K562 (cell line): Measurements from ENCODE around the gene ANO2. TPM values are rescaled to one million over a fixed set of nuclear protein-coding genes. Genes with fewer than 3 reads are reported as not detected.

Source experiments
- ATAC-seq: fragments of 200-7000 bp; cut with Tn5 transposase; 3 replicates; pipeline ENCODE4 v1.9.1; 2020; ENCODE audit warnings: moderate library complexity
- BruUV-seq: library from RNA; stranded (reverse); fragments of 400-500 nt; replicated peaks from 2 replicates; lab custom pipeline; 2021; lab: Mats Ljungman, UMichigan
- CTCF ChIA-PET: fragments of 300-600 bp; formaldehyde crosslinking; extraction: SDS; loops from one replicate; lab custom pipeline; 2021; ENCODE audit warnings: low intra/inter-chr PET ratio; lab: Yijun Ruan, JAX
- POLR2A ChIA-PET: fragments of 300-600, 350-650 bp; sonication (Branson Sonifier 250); formaldehyde crosslinking; extraction: SDS; loops from one replicate; lab custom pipeline; 2021; ENCODE audit warnings: antibody characterized with exemption, inconsistent platforms; lab: Yijun Ruan, JAX
- DNase-seq, 4 experiments: peaks; one replicate each; pipeline versions ENCODE4 v3.0.0 to v3.0.0-alpha.2; 2011 to 2018; ENCODE audit warnings: low spot score in 3 of 4, mixed read lengths in 3 of 4; ENCODE audit errors: extremely low read depth in 1 of 4
- FAIRE-seq: peaks from 2 replicates; lab custom pipeline; 2011; peaks lifted over from hg19 to GRCh38; lab: Jason Lieb, UNC
- H2AFZ ChIP-seq: 2 replicates; pipeline ENCODE4 v1.6.0; 2011; ENCODE audit warnings: low read depth, low read length, control low read depth, inconsistent platforms
- H3K27ac ChIP-seq: fragments of 200-600 bp; 3 replicates; pipeline ENCODE4 v1.8.0; 2011; ENCODE audit warnings: low read depth, mild to moderate bottlenecking, control low read depth, inconsistent platforms, low read length, moderate library complexity, mixed read lengths; ENCODE audit errors: extremely low read depth
- H3K27me3 ChIP-seq, 2 experiments: fragments of 300-600 bp in 1 of 2; 2 replicates in 1 of 2; 3 replicates in 1 of 2; pipeline versions ENCODE4 v1.6.0 to v1.8.0; 2011; ENCODE audit warnings: inconsistent platforms in 2 of 2, low read length in 2 of 2, mild to moderate bottlenecking in 1 of 2, mixed read lengths in 1 of 2, moderate library complexity in 1 of 2; ENCODE audit not compliant: control insufficient read depth in 2 of 2, insufficient read depth in 2 of 2
- H3K36me3 ChIP-seq: fragments of 300-600 bp; 3 replicates; pipeline ENCODE4 v1.8.0; 2011; ENCODE audit warnings: mild to moderate bottlenecking, low read length, inconsistent platforms; ENCODE audit not compliant: control insufficient read depth, insufficient read depth
- H3K4me1 ChIP-seq, 2 experiments: fragments of 200-600 bp in 1 of 2; replicated peaks in 1 of 2; 2 replicates in 1 of 2; 3 replicates in 1 of 2; pipeline versions ENCODE4 v1.5.1 to v1.8.0; 2011; ENCODE audit warnings: inconsistent platforms in 2 of 2, low read length in 2 of 2, mild to moderate bottlenecking in 1 of 2, mixed read lengths in 1 of 2, moderate library complexity in 1 of 2; ENCODE audit not compliant: control insufficient read depth in 2 of 2, insufficient read depth in 2 of 2
- H3K4me2 ChIP-seq: 2 replicates; pipeline ENCODE4 v1.6.1; 2011; ENCODE audit warnings: low read length, control low read depth, inconsistent platforms, mixed read lengths; ENCODE audit not compliant: insufficient read depth
- H3K4me3 ChIP-seq: fragments of 200-600 bp; sonication (generic), shearing (Covaris generic); 2 replicates; pipeline ENCODE4 v1.5.1; 2016; ENCODE audit warnings: control low read depth, inconsistent platforms
- H3K79me2 ChIP-seq: fragments of 200-600 bp; 3 replicates; pipeline ENCODE4 v1.8.0; 2011; ENCODE audit warnings: low read length, inconsistent platforms; ENCODE audit not compliant: control insufficient read depth, insufficient read depth
- H3K9ac ChIP-seq, 2 experiments: 2 replicates each; pipeline versions ENCODE4 v1.6.0 to v1.6.1; 2011; ENCODE audit warnings: low read depth in 2 of 2, low read length in 2 of 2, control low read depth in 1 of 2, inconsistent platforms in 1 of 2, mild to moderate bottlenecking in 1 of 2, mixed read lengths in 1 of 2; ENCODE audit not compliant: insufficient read depth in 1 of 2
- H3K9me1 ChIP-seq: one replicate; pipeline ENCODE4 v1.6.0; 2011; ENCODE audit warnings: inconsistent platforms, mild to moderate bottlenecking, low read length, moderate library complexity; ENCODE audit not compliant: control insufficient read depth, insufficient read depth
- H3K9me3 ChIP-seq: replicated peaks from 2 replicates; pipeline ENCODE4 v1.5.1; 2011; ENCODE audit warnings: low read depth, low read length, inconsistent platforms; ENCODE audit not compliant: control insufficient read depth, insufficient read depth
- H4K20me1 ChIP-seq: replicated peaks from 2 replicates; pipeline ENCODE4 v1.6.1; 2011; ENCODE audit warnings: low read length, inconsistent platforms, mixed read lengths; ENCODE audit not compliant: control insufficient read depth, insufficient read depth
- CBX8 ChIP-seq: fragments of 200-600 bp; sonication (generic); IDR thresholded peaks from 2 replicates; pipeline ENCODE4 v1.6.1; 2012; ENCODE audit warnings: borderline replicate concordance, mixed run types, low read depth, mild to moderate bottlenecking, moderate library complexity, mixed read lengths, low read length, control low read depth, inconsistent platforms; ENCODE audit not compliant: poor library complexity, severe bottlenecking; ENCODE audit errors: extremely low read depth
- ELF4 ChIP-seq: fragments of 450-650 bp; formaldehyde crosslinking; IDR thresholded peaks from 2 replicates; pipeline ENCODE4 v1.4.0; 2022; ENCODE audit warnings: missing genetic modification characterization
- GABPB2 ChIP-seq: fragments of 250-450 bp; sonication (Bioruptor Pico); conservative IDR thresholded peaks from 2 replicates; pipeline ENCODE4 v1.5.1; 2021; ENCODE audit warnings: mild to moderate bottlenecking
- HOXB6 ChIP-seq: fragments of 250-450 bp; sonication (Bioruptor Pico); IDR thresholded peaks from 2 replicates; pipeline ENCODE4 v1.5.1; 2022; ENCODE audit warnings: mild to moderate bottlenecking, borderline replicate concordance
- RBM22 ChIP-seq: fragments of 200-400 bp; formaldehyde crosslinking; IDR thresholded peaks from 2 replicates; pipeline ENCODE4 v1.6.1; 2018; ENCODE audit warnings: low read length, low read depth; ENCODE audit not compliant: poor library complexity, severe bottlenecking
- ZNF764 ChIP-seq: fragments of 250-450 bp; sonication (Bioruptor Pico); IDR thresholded peaks from 2 replicates; pipeline ENCODE4 v1.4.0; 2020; ENCODE audit warnings: low read depth, mild to moderate bottlenecking, moderate library complexity
- WGBS: fragments of 100-300 bp; shearing (Covaris generic); methylation state at CpG from one replicate; pipeline ENCODE4 v1.1.6; 2016; ENCODE audit warnings: low coverage, mixed read lengths; ENCODE audit not compliant: insufficient coverage; ENCODE audit errors: missing lambda C conversion rate; 5-methylcytosine and 5-hydroxymethylcytosine counted together
- in situ Hi-C: fragments of 300-500 bp; cut with MboI; formaldehyde crosslinking; loops from 4 replicates; pipeline ENCODE4 v1.15.0; 2018; ENCODE audit warnings: inconsistent platforms, mixed read lengths
- intact Hi-C: fragments of 100-400 bp; cut with micrococcal nuclease; formaldehyde crosslinking; loops from 2 replicates; pipeline ENCODE4 v1.14.2; 2022
- polyA plus RNA-seq, 8 experiments: library from polyadenylated mRNA; depleted of rRNA in 4 of 8; stranded (reverse) in 5 of 8; unstranded in 3 of 8; fragments of >200 nt; fragmentation: Nextera tagmentation in 2 of 8; fragmentation: Illumina TruSeq in 1 of 8; extraction: Ambion mirVana in 2 of 8; extraction: Trizol in 1 of 8; gene quantifications; 2 replicates each; pipeline versions ENCODE4 v1.2.1 to v1.2.3, GENCODE V29; 2011 to 2014; ENCODE audit warnings: inconsistent platforms in 1 of 8, missing spikeins in 1 of 8
- total RNA-seq, 7 experiments: library from RNA; depleted of rRNA in 6 of 7; stranded (reverse); fragments of >200 nt in 6 of 7; fragmentation: Illumina TruSeq in 2 of 7; extraction: Trizol in 2 of 7; gene quantifications; 2 replicates each; pipeline versions ENCODE4 v1.2.1 to v1.2.3, GENCODE V29; 2011 to 2021; ENCODE audit warnings: low replicate concordance in 1 of 7
- TF ChIP-seq, protein P1 (sequence below): sonication (generic); formaldehyde crosslinking; IDR thresholded peaks from 2 replicates; pipeline ENCODE4 v1.8.0; 2022; ENCODE audit warnings: missing genetic modification reagents, mild to moderate bottlenecking, moderate library complexity, borderline replicate concordance

ANO2 gene
- total and polyA plus RNA-seq, 9 of the 15 experiments (the other 6 are each of a cell fraction or from before 2014, with no cell fraction given), result 0.64 TPM; not detected in 8

GRCh38 chr12:5585178-5585577 is 359.9 kb downstream of the ANO2 start (continued):
- TF ChIP-seq, protein P1, sequence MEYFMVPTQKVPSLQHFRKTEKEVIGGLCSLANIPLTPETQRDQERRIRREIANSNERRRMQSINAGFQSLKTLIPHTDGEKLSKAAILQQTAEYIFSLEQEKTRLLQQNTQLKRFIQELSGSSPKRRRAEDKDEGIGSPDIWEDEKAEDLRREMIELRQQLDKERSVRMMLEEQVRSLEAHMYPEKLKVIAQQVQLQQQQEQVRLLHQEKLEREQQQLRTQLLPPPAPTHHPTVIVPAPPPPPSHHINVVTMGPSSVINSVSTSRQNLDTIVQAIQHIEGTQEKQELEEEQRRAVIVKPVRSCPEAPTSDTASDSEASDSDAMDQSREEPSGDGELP (CRISPR knock-in tag), result no peak

DNA sequence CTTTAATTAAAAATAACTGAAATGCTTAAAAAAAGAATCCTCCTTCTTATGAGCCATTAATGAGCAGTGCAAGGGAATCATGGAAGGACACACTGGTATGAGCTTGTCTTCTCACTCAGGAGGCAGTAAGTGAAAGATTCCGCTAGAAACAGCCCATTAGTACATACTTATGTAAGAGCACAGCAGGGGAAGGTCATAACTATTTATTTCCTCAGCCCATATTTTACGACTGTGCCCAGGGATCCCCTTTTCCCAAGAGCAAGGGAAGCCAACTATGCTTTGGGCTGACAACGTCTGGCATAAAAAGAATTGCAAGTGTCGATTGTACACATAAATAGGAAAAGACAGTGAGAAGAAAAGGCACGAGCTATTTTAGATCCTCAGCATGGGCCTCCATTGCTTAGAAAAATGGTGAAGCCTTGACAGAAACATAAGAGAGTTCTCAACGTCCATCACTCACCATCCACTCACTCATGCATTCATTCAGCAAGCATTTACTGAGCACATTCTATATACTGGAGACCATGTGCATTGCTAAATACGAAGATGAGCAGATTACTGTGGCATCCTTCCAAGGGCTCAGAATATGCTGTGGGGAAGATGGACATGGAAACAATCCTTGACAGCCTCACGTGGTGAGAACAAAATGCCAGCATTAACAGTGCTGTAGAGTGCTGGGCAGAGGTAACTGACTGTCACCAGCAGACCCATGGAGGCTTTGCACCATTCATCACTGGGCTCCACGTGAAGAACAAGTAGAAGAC is 360.5 kb downstream of the ANO2 start:
- Histone ChIP-seq H3K27ac (no peak overlapping the region), H3K9me3 (no peaks in the 10 kb centered on the region), H3K79me2 (no peaks in the 10 kb centered on the region), H3K36me3 (no peaks in the 10 kb centered on the region), H3K9ac (no peak overlapping the region), H3K4me3 (no peak overlapping the region), H3K27me3 (peaks cover 7 to 21% of the 10 kb centered on the region in 2 experiments; a peak in 4 of 5 replicates), H3K4me1 (peaks cover 0 to 2% of the 10 kb centered on the region in 2 experiments; a peak in 1 of 5 replicates), H3K9me1 (no peaks in the 10 kb centered on the region)
- in situ Hi-C loops, result no loop called here
- no peak for DNase-seq
- ChIA-PET POLR2A (interaction anchor here (1.0 kb wide), 1 partner anchor 18 kb away, joined by 3 read pairs; no protein-coding TSS in a partner anchor), CTCF (no interaction called here)
- no peak for FAIRE-seq
- WGBS, result 3% methylated on average over 9 of the region's 9 CpGs
- BruUV-seq, result no TSS peak
- TF ChIP-seq ELF4 (no peak), ZNF764 (no peak), CBX8 (no peak), HOXB6 (CRISPR knock-in tag) (no peak), GABPB2 (CRISPR knock-in tag) (no peak), RBM22 (no peak)
- TF ChIP-seq, all 486 proteins: peak for 0
- ATAC-seq, result no peak
- Histone ChIP-seq H4K20me1 (no peaks in the 10 kb centered on the region), H3K4me2 (no peak overlapping the region), H2AFZ (no peak overlapping the region)
- intact Hi-C loops, result no loop called here
